Activated CD8-positive, alpha-beta T cell treated with anti-CD3 and anti-CD28 coated beads, Interleukin-2, amount 10 ng/mL, durations not matched to agents 7 days and 5 days (primary cell): ENCODE data around the gene GNG4. TPM values are rescaled to one million over a fixed set of nuclear protein-coding genes. Genes with fewer than 3 reads are reported as not detected.
"Not testable (repeated sequence)": the region's sequence is repeated elsewhere in the genome, so short reads cannot be mapped to it uniquely, and the experiment has no call there.

Experiments used
- ATAC-seq: fragments of 150-1000 bp; cut with Tn5 transposase; one replicate; pipeline ENCODE4 v1.10.0; 2021; ENCODE audit warnings: moderate library complexity
- CTCF ChIA-PET: fragments of 350-600 bp; sonication (Branson Sonifier 250); formaldehyde crosslinking; loops from one replicate; lab custom pipeline; 2021; ENCODE audit warnings: antibody characterized with exemption; lab: Charles Lee
- POLR2A ChIA-PET: fragments of 350-600 bp; sonication (Branson Sonifier 250); formaldehyde crosslinking; loops from one replicate; lab custom pipeline; 2021; ENCODE audit warnings: antibody characterized with exemption; lab: Charles Lee
- DNase-seq: peaks from one replicate; pipeline ENCODE4 v3.0.0-alpha.2; 2020
- H3K27ac Mint-ChIP-seq: one replicate; pipeline ENCODE4 v1.8.0; 2021; ENCODE audit warnings: mild to moderate bottlenecking, mixed read lengths
- H3K27me3 Mint-ChIP-seq: one replicate; pipeline ENCODE4 v1.8.0; 2021; ENCODE audit warnings: low read depth, mixed read lengths
- H3K36me3 Mint-ChIP-seq: one replicate; pipeline ENCODE4 v1.8.0; 2021; ENCODE audit warnings: low read depth, mixed read lengths
- H3K4me1 Mint-ChIP-seq: one replicate; pipeline ENCODE4 v1.8.0; 2021; ENCODE audit warnings: low read depth, mixed read lengths
- H3K4me3 Mint-ChIP-seq: one replicate; pipeline ENCODE4 v1.8.0; 2021; ENCODE audit warnings: mild to moderate bottlenecking, mixed read lengths
- H3K9me3 Mint-ChIP-seq: one replicate; pipeline ENCODE4 v1.8.0; 2022; ENCODE audit warnings: mixed read lengths; ENCODE audit not compliant: insufficient read depth
- total RNA-seq, 2 experiments: library from RNA; stranded (reverse); gene quantifications; one replicate each; pipeline ENCODE4 v1.2.3, GENCODE V29; 2021

GNG4 gene
- total RNA-seq, 2 experiments from 2014 or later, result 0.23 TPM; not detected in 1

GRCh38 chr1:235637756-235638534 is 11.6 kb downstream of the GNG4 start:
- ChIA-PET CTCF (no interaction called here), POLR2A (no interaction called here)
- H3K4me1 Mint-ChIP-seq, result peaks cover 16% of the 10 kb centered on the region
- no peaks in the 10 kb centered on the region for H3K9me3 Mint-ChIP-seq
- H3K36me3 Mint-ChIP-seq, result no peaks in the 10 kb centered on the region
- peaks cover 16% of the 10 kb centered on the region for H3K27me3 Mint-ChIP-seq
- DNase-seq (no peak), ATAC-seq (no peak)
- H3K4me3 Mint-ChIP-seq, result no peak overlapping the region
- H3K27ac Mint-ChIP-seq, result no peak overlapping the region

- DNase-seq, result no peak
- no peaks in the 10 kb centered on the region for H3K9me3 Mint-ChIP-seq
- POLR2A ChIA-PET, result interaction anchor here (0.6 kb wide), 1 partner anchor 702 kb away, joined by 3 read pairs; no protein-coding TSS in a partner anchor
- CTCF ChIA-PET, result no interaction called here
- no peak overlapping the region for H3K4me3 Mint-ChIP-seq
- ATAC-seq, result no peak
- H3K27me3 Mint-ChIP-seq, result peaks cover 27% of the 10 kb centered on the region
- H3K36me3 Mint-ChIP-seq, result no peaks in the 10 kb centered on the region
- H3K27ac Mint-ChIP-seq, result no peak overlapping the region
- H3K4me1 Mint-ChIP-seq, result peaks cover 7% of the 10 kb centered on the region
Observed at GRCh38 chr1:235635938-235636662, 13.5 kb downstream of the GNG4 start.

GRCh38 chr1:235632506-235633401 is 16.8 kb downstream of the GNG4 start:
- ATAC-seq (no peak), DNase-seq (no peak)
- H3K27me3 Mint-ChIP-seq, result peaks cover 22% of the 10 kb centered on the region
- CTCF ChIA-PET, result interaction anchor here (0.7 kb wide), 1 partner anchor 119 kb away, joined by 4 read pairs; no protein-coding TSS in a partner anchor
- H3K27ac Mint-ChIP-seq, result no peak overlapping the region
- no peak overlapping the region for H3K4me3 Mint-ChIP-seq
- H3K4me1 Mint-ChIP-seq, result peaks cover 7% of the 10 kb centered on the region
- no peaks in the 10 kb centered on the region for H3K9me3 Mint-ChIP-seq
- no peaks in the 10 kb centered on the region for H3K36me3 Mint-ChIP-seq
- POLR2A ChIA-PET, result no interaction called here

GRCh38 chr1:235631816-235632215 is 17.8 kb downstream of the GNG4 start:
- H3K36me3 Mint-ChIP-seq, result no peaks in the 10 kb centered on the region
- H3K9me3 Mint-ChIP-seq, result no peaks in the 10 kb centered on the region
- no peak overlapping the region for H3K4me3 Mint-ChIP-seq
- DNase-seq (no peak), ATAC-seq (no peak)
- CTCF ChIA-PET, result no interaction called here
- peaks cover 7% of the 10 kb centered on the region for H3K4me1 Mint-ChIP-seq
- POLR2A ChIA-PET, result no interaction called here
- peaks cover 22% of the 10 kb centered on the region for H3K27me3 Mint-ChIP-seq
- no peak overlapping the region for H3K27ac Mint-ChIP-seq

- Mint-ChIP-seq H3K36me3 (no peaks in the 10 kb centered on the region), H3K4me1 (peaks cover 21% of the 10 kb centered on the region), H3K9me3 (no peaks in the 10 kb centered on the region), H3K4me3 (no peak overlapping the region), H3K27me3 (peaks cover 27% of the 10 kb centered on the region), H3K27ac (no peak overlapping the region)
- DNase-seq (no peak), ATAC-seq (no peak)
- CTCF ChIA-PET, result no interaction called here
- POLR2A ChIA-PET, result no interaction called here
Observed at GRCh38 chr1:235628316-235629005, 21.1 kb downstream of the GNG4 start.

DNA sequence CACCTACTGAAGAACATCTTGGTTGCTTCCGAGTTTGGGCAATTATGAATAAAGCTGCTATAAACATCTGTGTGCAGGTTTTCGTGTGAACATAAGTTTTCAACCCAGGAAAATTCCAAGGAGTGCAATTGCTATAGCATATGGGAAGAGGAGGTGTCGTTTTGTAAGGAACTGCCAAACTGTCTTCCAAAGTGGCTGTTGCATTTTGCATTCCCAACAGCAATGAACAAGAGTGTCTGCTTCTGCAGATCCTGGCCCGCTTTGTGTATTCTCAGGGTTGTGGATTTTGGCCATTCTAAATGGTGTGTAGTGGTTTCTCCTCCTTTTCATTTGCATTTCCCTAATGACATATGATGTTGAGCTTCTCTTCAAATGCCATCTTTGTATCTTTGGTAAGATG is 23.8 kb downstream of the GNG4 start:
- Mint-ChIP-seq H3K36me3 (no peaks in the 10 kb centered on the region), H3K9me3 (no peaks in the 10 kb centered on the region)

DNA sequence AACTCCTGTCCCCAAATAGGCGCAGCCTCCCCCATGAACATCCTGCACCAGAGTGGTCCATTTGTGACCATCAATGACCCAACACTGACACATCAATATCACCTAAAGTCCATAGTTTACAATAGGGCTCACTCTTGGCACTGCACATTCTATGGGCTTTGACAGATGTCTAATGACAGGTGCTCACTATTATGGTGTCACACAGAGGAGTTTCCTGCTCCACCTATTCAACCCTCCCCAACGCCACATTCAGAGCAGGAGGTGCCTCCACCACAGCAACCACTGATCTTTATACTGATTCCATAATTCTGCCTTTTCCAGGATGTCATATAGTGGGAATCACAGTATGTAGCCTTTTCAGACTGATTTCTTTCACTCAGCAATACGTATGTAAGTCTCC is 24.2 kb downstream of the GNG4 start:
- peaks cover 15% of the 10 kb centered on the region for H3K4me1 Mint-ChIP-seq
- H3K27ac Mint-ChIP-seq, result no peak overlapping the region
- H3K27me3 Mint-ChIP-seq, result peaks cover 20% of the 10 kb centered on the region
- ATAC-seq, result no peak
- no peaks in the 10 kb centered on the region for H3K9me3 Mint-ChIP-seq
- CTCF ChIA-PET, result interaction anchor here (1.0 kb wide), 1 partner anchor 25 kb away, joined by 3 read pairs; no protein-coding TSS in a partner anchor
- no peaks in the 10 kb centered on the region for H3K36me3 Mint-ChIP-seq
- H3K4me3 Mint-ChIP-seq, result no peak overlapping the region
- POLR2A ChIA-PET, result interaction anchor here (0.6 kb wide), 1 partner anchor 403 kb away, joined by 3 read pairs; no protein-coding TSS in a partner anchor
- no peak for DNase-seq

More for the DNA sequence above, 23.8 kb downstream of the GNG4 start:
- ATAC-seq, result no peak
- Mint-ChIP-seq H3K4me1 (peaks cover 15% of the 10 kb centered on the region), H3K27ac (no peak overlapping the region), H3K4me3 (no peak overlapping the region), H3K27me3 (peaks cover 20% of the 10 kb centered on the region)
- no peak for DNase-seq
- POLR2A ChIA-PET, result interaction anchor here (0.6 kb wide), 1 partner anchor 403 kb away, joined by 3 read pairs; no protein-coding TSS in a partner anchor
- CTCF ChIA-PET, result interaction anchor here (1.0 kb wide), 1 partner anchor 26 kb away, joined by 3 read pairs; no protein-coding TSS in a partner anchor

DNA sequence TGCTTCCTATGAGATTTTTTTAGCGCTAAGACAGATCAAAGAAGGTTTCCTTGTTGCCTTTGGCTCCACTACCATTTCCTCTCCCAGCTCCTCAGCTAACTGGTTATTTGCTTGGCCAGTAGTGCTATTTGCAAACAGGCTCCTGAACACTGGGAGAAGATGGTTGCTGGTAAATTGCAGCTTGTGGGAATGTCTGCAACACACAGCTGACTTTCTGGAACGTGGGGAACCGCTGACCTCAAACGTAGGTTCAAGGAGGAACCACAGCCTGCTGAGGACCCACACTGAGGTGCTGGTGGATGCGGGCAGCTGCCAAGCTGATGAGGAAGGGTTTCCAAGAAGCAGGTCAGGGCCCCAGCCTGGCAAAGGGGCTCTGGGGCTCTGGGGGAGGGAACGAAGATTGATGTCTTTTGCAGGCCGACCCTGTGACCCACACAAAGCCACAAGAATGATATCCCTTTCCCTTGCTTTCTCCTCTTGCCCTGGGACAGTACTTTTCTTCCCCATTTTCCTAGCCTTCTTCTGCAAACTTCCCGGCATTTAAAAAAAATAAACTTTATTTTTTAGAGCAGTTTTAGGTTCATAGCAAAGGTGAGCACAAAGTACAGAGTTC is 24.8 kb downstream of the GNG4 start:
- ATAC-seq, result no peak
- POLR2A ChIA-PET, result no interaction called here
- no peaks in the 10 kb centered on the region for H3K36me3 Mint-ChIP-seq

GRCh38 chr1:235622936-235623779 is 26.4 kb downstream of the GNG4 start:
- no peak for ATAC-seq
- H3K36me3 Mint-ChIP-seq, result no peaks in the 10 kb centered on the region
- H3K9me3 Mint-ChIP-seq, result no peaks in the 10 kb centered on the region
- no peak overlapping the region for H3K4me3 Mint-ChIP-seq
- no peak overlapping the region for H3K27ac Mint-ChIP-seq
- POLR2A ChIA-PET, result no interaction called here
- CTCF ChIA-PET, result interaction anchor here (1.7 kb wide), 1 partner anchor 109 kb away, joined by 6 read pairs; no protein-coding TSS in a partner anchor
- peaks cover 18% of the 10 kb centered on the region for H3K27me3 Mint-ChIP-seq
- no peak for DNase-seq
- H3K4me1 Mint-ChIP-seq, result peaks cover 15% of the 10 kb centered on the region

More for the DNA sequence above, 24.8 kb downstream of the GNG4 start:
- Mint-ChIP-seq H3K4me1 (peaks cover 15% of the 10 kb centered on the region), H3K27me3 (peaks cover 20% of the 10 kb centered on the region), H3K4me3 (no peak overlapping the region), H3K27ac (no peak overlapping the region), H3K9me3 (no peaks in the 10 kb centered on the region)
- CTCF ChIA-PET, result interaction anchor here (1.7 kb wide), 1 partner anchor 111 kb away, joined by 6 read pairs; no protein-coding TSS in a partner anchor
- DNase-seq, result no peak

DNA sequence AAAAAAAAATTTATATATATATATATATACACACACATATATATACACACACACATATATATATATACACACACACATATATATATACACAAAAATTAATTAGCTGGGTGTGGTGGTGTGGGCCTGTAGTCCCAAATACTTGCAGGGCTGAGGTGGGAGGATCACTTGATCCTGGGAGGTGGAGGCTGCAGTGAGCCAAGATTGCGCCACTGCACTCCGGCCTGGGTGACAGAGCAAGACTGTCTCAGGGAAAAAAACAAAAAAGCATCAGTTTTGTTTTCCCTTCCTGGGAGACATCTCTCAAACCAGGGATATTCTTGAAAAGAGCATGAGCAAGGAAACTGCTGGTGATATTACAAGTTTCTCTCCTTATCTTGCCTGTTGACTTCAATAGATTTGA is 30.4 kb downstream of the GNG4 start:
- peaks cover 11% of the 10 kb centered on the region for H3K27me3 Mint-ChIP-seq
- H3K4me1 Mint-ChIP-seq, H3K4me3 Mint-ChIP-seq, ATAC-seq, H3K9me3 Mint-ChIP-seq, H3K27ac Mint-ChIP-seq, H3K36me3 Mint-ChIP-seq, DNase-seq, POLR2A ChIA-PET: not testable (repeated sequence)
- CTCF ChIA-PET, result interaction anchor here (1.2 kb wide), 2 partner anchors 18 to 105 kb away, joined by 3 read pairs; no protein-coding TSS in a partner anchor
